Karpas-422 (cell line): ENCODE measurements around the gene GMPR. TPM values are rescaled to one million over a fixed set of nuclear protein-coding genes. Genes with fewer than 3 reads are reported as not detected.

Experiments used
- DNase-seq: peaks from one replicate; pipeline ENCODE4 v3.0.0-alpha.2; 2015
- H2AFZ ChIP-seq: fragments of 200-600 bp; sonication (generic); 2 replicates; pipeline ENCODE4 v1.6.1; 2014; ENCODE audit warnings: antibody characterized with exemption, low read length, mixed read lengths
- H3K27ac ChIP-seq: fragments of 200-600 bp; sonication (generic); 2 replicates; pipeline ENCODE4 v1.5.1; 2014; ENCODE audit warnings: mild to moderate bottlenecking, low read length, moderate library complexity
- H3K27me3 ChIP-seq: fragments of 200-600 bp; sonication (generic); 2 replicates; pipeline ENCODE4 v1.6.1; 2014; ENCODE audit warnings: low read length, mixed read lengths
- H3K36me3 ChIP-seq: fragments of 200-600 bp; sonication (generic); 2 replicates; pipeline ENCODE4 v1.6.1; 2014; ENCODE audit warnings: low read length, mixed read lengths; ENCODE audit not compliant: insufficient read depth
- H3K4me1 ChIP-seq: fragments of 200-600 bp; sonication (generic); 2 replicates; pipeline ENCODE4 v1.6.1; 2014; ENCODE audit warnings: mild to moderate bottlenecking, low read length, mixed read lengths
- H3K4me2 ChIP-seq: fragments of 200-600 bp; sonication (generic); 2 replicates; pipeline ENCODE4 v1.6.1; 2014; ENCODE audit warnings: low read length, low read depth, mild to moderate bottlenecking; ENCODE audit not compliant: poor library complexity, severe bottlenecking
- H3K4me3 ChIP-seq: fragments of 200-600 bp; sonication (generic); 2 replicates; pipeline ENCODE4 v1.5.1; 2014; ENCODE audit warnings: mild to moderate bottlenecking, antibody characterized with exemption, low read length, mixed read lengths
- H3K79me2 ChIP-seq: fragments of 200-600 bp; sonication (generic); 2 replicates; pipeline ENCODE4 v1.6.1; 2014; ENCODE audit warnings: mild to moderate bottlenecking, low read length, mixed read lengths
- H3K9ac ChIP-seq: fragments of 200-600 bp; sonication (generic); 2 replicates; pipeline ENCODE4 v1.6.0; 2014; ENCODE audit warnings: low read length
- H3K9me2 ChIP-seq: fragments of 200-600 bp; sonication (generic), shearing (Covaris generic); replicated peaks from 2 replicates; pipeline ENCODE4 v1.6.0; 2014; ENCODE audit warnings: mild to moderate bottlenecking, low read length, moderate library complexity; ENCODE audit not compliant: insufficient read depth
- H3K9me3 ChIP-seq: fragments of 300-700, 200-600 bp; sonication (generic); 2 replicates; pipeline ENCODE4 v1.6.1; 2014; ENCODE audit warnings: low read length, mixed read lengths
- H4K20me1 ChIP-seq: fragments of 200-600 bp; sonication (generic); 2 replicates; pipeline ENCODE4 v1.6.1; 2014; ENCODE audit warnings: mild to moderate bottlenecking, antibody characterized with exemption, low read length, low read depth; ENCODE audit not compliant: insufficient read depth
- total RNA-seq: library from RNA; depleted of rRNA; stranded (reverse); fragments of >200 nt; shearing (Covaris generic); gene quantifications from 2 replicates; pipeline ENCODE4 v1.2.3, GENCODE V29; 2014; ENCODE audit warnings: low replicate concordance

GMPR gene
- total RNA-seq, 1 experiment from 2014 or later, result not detected

DNA sequence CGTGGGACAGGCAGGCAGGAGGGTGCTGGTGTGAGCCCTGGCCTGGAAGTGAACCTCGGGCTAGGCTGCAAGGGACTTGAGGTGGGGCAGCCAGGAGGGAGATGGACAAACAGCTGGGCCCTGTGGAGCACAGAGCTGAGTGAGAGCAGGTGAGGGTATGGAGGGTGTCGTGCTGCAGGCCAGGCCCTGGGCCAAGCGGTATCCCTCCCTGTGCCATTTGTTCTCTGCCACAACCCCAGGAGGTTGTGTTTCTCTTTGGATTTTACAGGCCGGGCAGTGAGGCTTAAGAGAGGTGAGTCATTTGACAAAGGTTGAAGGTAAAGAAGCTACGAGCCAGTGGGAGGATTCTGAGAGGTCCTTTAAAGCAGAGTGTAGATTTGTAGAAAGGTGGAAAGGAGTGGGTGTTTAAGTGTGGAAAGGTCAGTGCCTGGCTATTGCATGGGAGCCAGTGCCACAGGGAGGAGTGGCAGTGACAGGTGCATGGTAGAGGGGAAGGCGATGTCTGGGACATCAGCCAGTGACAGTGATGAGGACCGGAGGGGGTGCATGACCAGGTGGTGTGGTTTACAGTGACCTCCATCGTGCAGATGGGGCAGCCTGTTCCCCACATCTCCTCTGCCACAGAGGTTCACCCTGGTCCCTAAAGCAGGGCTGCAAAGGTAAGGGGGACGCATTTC is 39.8 kb downstream of the GMPR start:
- no peak for DNase-seq
- no peak overlapping the region for H3K4me3 ChIP-seq
- no peaks in the 10 kb centered on the region for H4K20me1 ChIP-seq
- no peaks in the 10 kb centered on the region for H3K79me2 ChIP-seq
- no peak overlapping the region for H3K9ac ChIP-seq
- H3K9me3 ChIP-seq, result no peaks in the 10 kb centered on the region
- H3K4me2 ChIP-seq, result no peak overlapping the region
- no peaks in the 10 kb centered on the region for H3K27me3 ChIP-seq
- H3K27ac ChIP-seq, result no peak overlapping the region
- H2AFZ ChIP-seq, result no peak overlapping the region
- H3K4me1 ChIP-seq, result peaks cover 4% of the 10 kb centered on the region
- H3K9me2 ChIP-seq, result no peaks in the 10 kb centered on the region
- H3K36me3 ChIP-seq, result no peaks in the 10 kb centered on the region

- Histone ChIP-seq H3K4me2 (no peak overlapping the region), H3K36me3 (no peaks in the 10 kb centered on the region), H3K79me2 (no peaks in the 10 kb centered on the region), H3K27ac (no peak overlapping the region), H4K20me1 (no peaks in the 10 kb centered on the region), H3K4me1 (peaks cover 4% of the 10 kb centered on the region), H3K4me3 (no peak overlapping the region), H2AFZ (no peak overlapping the region), H3K9me3 (no peaks in the 10 kb centered on the region), H3K9ac (no peak overlapping the region), H3K9me2 (no peaks in the 10 kb centered on the region), H3K27me3 (no peaks in the 10 kb centered on the region)
- DNase-seq, result no peak
These were observed 40.4 kb downstream of the GMPR start for GRCh38 chr6:16278750-16279149.

- DNase-seq, result no peak
- Histone ChIP-seq H3K79me2 (no peaks in the 10 kb centered on the region), H3K9me2 (no peaks in the 10 kb centered on the region), H3K4me1 (peaks cover 4% of the 10 kb centered on the region), H4K20me1 (no peaks in the 10 kb centered on the region), H3K27ac (no peak overlapping the region), H3K9me3 (no peaks in the 10 kb centered on the region), H3K9ac (no peak overlapping the region), H2AFZ (no peak overlapping the region), H3K4me2 (no peak overlapping the region), H3K27me3 (no peaks in the 10 kb centered on the region), H3K4me3 (no peak overlapping the region), H3K36me3 (no peaks in the 10 kb centered on the region)
These were observed 40.9 kb downstream of the GMPR start for GRCh38 chr6:16279243-16279642.

GRCh38 chr6:16282370-16282769 is 44.0 kb downstream of the GMPR start:
- Histone ChIP-seq H3K27ac (no peak overlapping the region), H3K36me3 (no peaks in the 10 kb centered on the region), H3K4me3 (no peak overlapping the region), H3K79me2 (no peaks in the 10 kb centered on the region), H2AFZ (no peak overlapping the region), H3K27me3 (no peaks in the 10 kb centered on the region), H3K9me2 (no peaks in the 10 kb centered on the region), H3K4me1 (peaks cover 3% of the 10 kb centered on the region), H3K4me2 (no peak overlapping the region), H3K9ac (no peak overlapping the region), H4K20me1 (no peaks in the 10 kb centered on the region), H3K9me3 (no peaks in the 10 kb centered on the region)
- no peak for DNase-seq

- Histone ChIP-seq H3K9ac (no peak overlapping the region), H3K9me3 (no peaks in the 10 kb centered on the region), H3K4me3 (no peak overlapping the region), H3K4me1 (no peaks in the 10 kb centered on the region), H2AFZ (no peak overlapping the region), H3K4me2 (no peak overlapping the region), H3K79me2 (no peaks in the 10 kb centered on the region), H4K20me1 (no peaks in the 10 kb centered on the region), H3K9me2 (no peaks in the 10 kb centered on the region), H3K27me3 (no peaks in the 10 kb centered on the region), H3K36me3 (no peaks in the 10 kb centered on the region), H3K27ac (no peak overlapping the region)
- DNase-seq, result no peak
These were observed 46.1 kb downstream of the GMPR start for GRCh38 chr6:16284472-16284871.

DNA sequence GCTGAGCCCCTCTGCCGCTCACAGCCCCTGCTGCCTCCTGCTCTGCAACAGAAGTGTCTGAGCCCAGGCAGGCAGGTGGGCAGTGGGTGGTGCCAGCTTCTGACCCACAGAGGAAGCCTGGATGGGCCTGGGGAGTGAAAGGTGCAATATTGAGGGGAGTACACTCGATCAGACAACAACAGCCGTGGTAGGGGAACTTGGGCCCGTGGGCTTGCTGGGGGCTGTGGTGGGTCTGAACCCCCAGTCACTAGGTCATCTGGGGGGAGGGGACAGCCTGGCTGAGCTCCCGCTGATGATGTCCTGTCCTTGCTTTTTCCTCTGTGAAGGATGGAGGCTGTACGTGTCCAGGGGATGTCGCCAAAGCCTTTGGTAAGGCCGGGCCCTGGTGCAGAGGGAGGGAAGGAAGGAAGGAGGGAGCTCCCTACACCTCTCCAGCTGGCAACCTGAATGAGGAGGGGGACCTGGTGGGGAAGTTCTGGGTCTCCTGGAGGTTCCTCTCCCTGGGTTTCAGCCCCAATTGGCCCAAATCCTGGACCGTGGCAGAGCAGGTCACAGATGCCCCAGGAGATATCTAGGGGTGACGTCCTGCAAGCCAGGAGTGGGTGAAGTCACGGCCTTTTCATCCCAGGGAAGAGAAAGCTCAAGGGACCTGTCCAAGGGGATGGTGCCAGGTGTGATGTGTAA is 47.2 kb downstream of the GMPR start:
- no peak for DNase-seq
- H3K79me2 ChIP-seq, result no peaks in the 10 kb centered on the region
- H3K9me2 ChIP-seq, result no peaks in the 10 kb centered on the region
- H3K36me3 ChIP-seq, result no peaks in the 10 kb centered on the region
- H3K4me1 ChIP-seq, result no peaks in the 10 kb centered on the region
- no peak overlapping the region for H3K4me2 ChIP-seq
- no peaks in the 10 kb centered on the region for H3K27me3 ChIP-seq
- H4K20me1 ChIP-seq, result no peaks in the 10 kb centered on the region
- H3K9ac ChIP-seq, result no peak overlapping the region
- H3K9me3 ChIP-seq, result no peaks in the 10 kb centered on the region
- H3K4me3 ChIP-seq, result no peak overlapping the region
- H2AFZ ChIP-seq, result no peak overlapping the region
- no peak overlapping the region for H3K27ac ChIP-seq

GRCh38 chr6:16286151-16286522 is 47.8 kb downstream of the GMPR start:
- DNase-seq, result peak; percentile 73
- Histone ChIP-seq H3K4me2 (no peak overlapping the region), H2AFZ (no peak overlapping the region), H3K9me3 (no peaks in the 10 kb centered on the region), H3K79me2 (no peaks in the 10 kb centered on the region), H3K27me3 (no peaks in the 10 kb centered on the region), H3K9ac (no peak overlapping the region), H3K36me3 (no peaks in the 10 kb centered on the region), H3K9me2 (no peaks in the 10 kb centered on the region), H3K4me3 (no peak overlapping the region), H3K27ac (no peak overlapping the region), H3K4me1 (no peaks in the 10 kb centered on the region), H4K20me1 (no peaks in the 10 kb centered on the region)

DNA sequence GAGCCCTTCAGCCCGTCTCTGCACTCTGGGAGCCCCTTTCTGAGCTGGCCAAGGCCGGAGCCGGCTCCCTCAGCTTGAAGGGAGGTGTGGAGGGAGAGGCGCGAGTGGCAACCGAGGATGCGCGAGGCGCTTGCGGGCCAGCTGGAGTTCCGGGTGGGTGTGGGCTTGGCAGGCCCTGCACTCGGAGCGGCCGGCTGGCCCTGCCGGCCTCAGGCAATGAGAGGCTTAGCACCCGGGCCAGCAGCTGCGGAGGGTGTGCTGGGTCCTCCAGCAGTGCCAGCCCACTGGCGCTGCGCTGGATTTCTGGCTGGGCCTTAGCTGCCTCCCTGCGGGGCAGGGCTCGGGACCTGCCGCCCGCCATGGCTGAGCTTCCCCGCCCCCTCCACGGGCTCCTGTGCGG is 49.8 kb downstream of the GMPR start:
- Histone ChIP-seq H3K4me3 (no peak overlapping the region), H3K4me1 (no peaks in the 10 kb centered on the region; the same call in 1 of the 2 replicates), H3K27ac (no peak overlapping the region), H3K27me3 (no peaks in the 10 kb centered on the region), H4K20me1 (no peaks in the 10 kb centered on the region), H3K9ac (no peak overlapping the region), H2AFZ (no peak overlapping the region), H3K9me2 (no peaks in the 10 kb centered on the region), H3K9me3 (no peaks in the 10 kb centered on the region), H3K79me2 (no peaks in the 10 kb centered on the region), H3K36me3 (no peaks in the 10 kb centered on the region), H3K4me2 (no peak overlapping the region)
- no peak for DNase-seq
